ENCODE results near the gene CRTC1.

DNA sequence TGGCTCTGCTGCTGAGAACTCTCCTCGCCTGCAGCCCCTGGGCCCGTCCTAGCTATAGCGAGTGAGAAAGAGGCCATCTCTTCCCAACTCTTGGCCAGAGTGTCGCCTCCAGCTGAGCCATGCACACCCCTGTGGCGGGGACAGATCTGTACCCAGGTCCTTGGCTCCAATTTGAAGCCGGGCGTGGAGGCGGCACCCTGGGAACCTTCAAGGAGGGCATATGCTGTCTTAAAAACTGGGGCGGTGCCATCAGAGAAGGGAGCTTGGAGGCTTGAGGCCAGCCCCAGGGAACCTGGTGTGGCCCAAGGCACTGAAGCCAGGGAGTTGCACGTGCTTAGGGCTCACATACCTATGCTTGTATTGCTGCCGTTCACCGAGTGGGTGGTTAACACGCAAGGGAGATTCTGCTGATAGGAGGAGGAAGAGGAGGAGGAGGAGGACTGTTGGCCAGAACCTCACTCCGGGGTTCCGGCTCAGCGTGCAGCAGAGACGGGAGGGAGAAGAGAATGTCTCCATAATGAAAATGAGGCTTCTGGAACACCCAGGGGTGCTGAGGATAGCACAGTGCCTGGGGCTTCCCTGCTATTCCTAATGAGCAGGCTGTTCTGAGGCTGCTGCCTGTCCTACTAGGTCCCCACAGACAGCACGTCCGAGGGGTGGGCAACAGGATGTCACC lies 67.0 kb downstream of the CRTC1 start:
- TF ChIP-seq, protein P1, sequence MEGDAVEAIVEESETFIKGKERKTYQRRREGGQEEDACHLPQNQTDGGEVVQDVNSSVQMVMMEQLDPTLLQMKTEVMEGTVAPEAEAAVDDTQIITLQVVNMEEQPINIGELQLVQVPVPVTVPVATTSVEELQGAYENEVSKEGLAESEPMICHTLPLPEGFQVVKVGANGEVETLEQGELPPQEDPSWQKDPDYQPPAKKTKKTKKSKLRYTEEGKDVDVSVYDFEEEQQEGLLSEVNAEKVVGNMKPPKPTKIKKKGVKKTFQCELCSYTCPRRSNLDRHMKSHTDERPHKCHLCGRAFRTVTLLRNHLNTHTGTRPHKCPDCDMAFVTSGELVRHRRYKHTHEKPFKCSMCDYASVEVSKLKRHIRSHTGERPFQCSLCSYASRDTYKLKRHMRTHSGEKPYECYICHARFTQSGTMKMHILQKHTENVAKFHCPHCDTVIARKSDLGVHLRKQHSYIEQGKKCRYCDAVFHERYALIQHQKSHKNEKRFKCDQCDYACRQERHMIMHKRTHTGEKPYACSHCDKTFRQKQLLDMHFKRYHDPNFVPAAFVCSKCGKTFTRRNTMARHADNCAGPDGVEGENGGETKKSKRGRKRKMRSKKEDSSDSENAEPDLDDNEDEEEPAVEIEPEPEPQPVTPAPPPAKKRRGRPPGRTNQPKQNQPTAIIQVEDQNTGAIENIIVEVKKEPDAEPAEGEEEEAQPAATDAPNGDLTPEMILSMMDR (IDR thresholded peaks at IDR 0.05; ENCODE audit: insufficient read depth, low read length, poor library complexity, severe bottlenecking) = no peak
- no peak for TF ChIP-seq EZH2phosphoT487 (conservative IDR thresholded peaks at IDR 0.05; ENCODE audit: low read length)

Measured in SU-DHL-6 (cell line).